ENCODE results near the gene G6PC2. TPM values are rescaled to one million over a fixed set of nuclear protein-coding genes. Genes with fewer than 3 reads are reported as not detected.

The G6PC2 gene
- total RNA-seq, 2 experiments from 2014 or later = not detected

DNA sequence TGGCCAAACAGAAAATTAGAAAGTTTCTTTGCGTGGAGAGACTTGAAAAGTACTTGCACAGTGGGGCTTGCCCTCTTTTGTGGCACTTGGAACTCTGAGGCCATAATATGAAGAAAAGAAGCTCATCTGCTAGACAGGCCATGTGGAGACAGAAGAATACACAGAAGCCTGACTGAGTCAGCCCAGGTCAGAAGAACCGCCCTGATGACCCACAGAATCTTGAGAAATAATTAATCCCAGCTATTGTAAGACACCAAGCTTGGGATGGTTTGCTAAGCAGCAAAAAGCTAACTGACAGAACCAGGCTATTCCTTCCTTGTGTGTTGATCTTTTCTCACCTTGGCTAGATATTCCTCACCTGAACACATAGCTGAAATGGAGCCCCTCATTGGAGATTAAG lies 33.7 kb downstream of the G6PC2 start:
- intact Hi-C loops (cut with micrococcal nuclease) = no loop called here
- DNase-seq = no peak
- TF ChIP-seq, protein P1, sequence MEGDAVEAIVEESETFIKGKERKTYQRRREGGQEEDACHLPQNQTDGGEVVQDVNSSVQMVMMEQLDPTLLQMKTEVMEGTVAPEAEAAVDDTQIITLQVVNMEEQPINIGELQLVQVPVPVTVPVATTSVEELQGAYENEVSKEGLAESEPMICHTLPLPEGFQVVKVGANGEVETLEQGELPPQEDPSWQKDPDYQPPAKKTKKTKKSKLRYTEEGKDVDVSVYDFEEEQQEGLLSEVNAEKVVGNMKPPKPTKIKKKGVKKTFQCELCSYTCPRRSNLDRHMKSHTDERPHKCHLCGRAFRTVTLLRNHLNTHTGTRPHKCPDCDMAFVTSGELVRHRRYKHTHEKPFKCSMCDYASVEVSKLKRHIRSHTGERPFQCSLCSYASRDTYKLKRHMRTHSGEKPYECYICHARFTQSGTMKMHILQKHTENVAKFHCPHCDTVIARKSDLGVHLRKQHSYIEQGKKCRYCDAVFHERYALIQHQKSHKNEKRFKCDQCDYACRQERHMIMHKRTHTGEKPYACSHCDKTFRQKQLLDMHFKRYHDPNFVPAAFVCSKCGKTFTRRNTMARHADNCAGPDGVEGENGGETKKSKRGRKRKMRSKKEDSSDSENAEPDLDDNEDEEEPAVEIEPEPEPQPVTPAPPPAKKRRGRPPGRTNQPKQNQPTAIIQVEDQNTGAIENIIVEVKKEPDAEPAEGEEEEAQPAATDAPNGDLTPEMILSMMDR (IDR thresholded peaks at IDR 0.05) = no peak
- H3K36me3 Mint-ChIP-seq (ENCODE audit: low read depth) = no peaks in the 10 kb centered on the region
- POLR2A ChIA-PET = interaction anchor here (1.5 kb wide), 1 partner anchor 29 kb away, joined by 3 read pairs; no protein-coding TSS in a partner anchor
- ATAC-seq = no peak
- H3K9me3 Mint-ChIP-seq = no peaks in the 10 kb centered on the region
- H3K27me3 Mint-ChIP-seq = peaks cover 3% of the 10 kb centered on the region
- CTCF ChIA-PET = interaction anchor here (1.3 to 1.6 kb wide), 4 partner anchors 12 to 588 kb away, joined by 3 to 4 read pairs (median 4); no protein-coding TSS in a partner anchor
- H3K4me1 Mint-ChIP-seq (ENCODE audit: low read depth) = peaks cover under 1% of the 10 kb centered on the region
- H3K27ac Mint-ChIP-seq = no peak overlapping the region
- no peak overlapping the region for H3K4me3 Mint-ChIP-seq

DNA sequence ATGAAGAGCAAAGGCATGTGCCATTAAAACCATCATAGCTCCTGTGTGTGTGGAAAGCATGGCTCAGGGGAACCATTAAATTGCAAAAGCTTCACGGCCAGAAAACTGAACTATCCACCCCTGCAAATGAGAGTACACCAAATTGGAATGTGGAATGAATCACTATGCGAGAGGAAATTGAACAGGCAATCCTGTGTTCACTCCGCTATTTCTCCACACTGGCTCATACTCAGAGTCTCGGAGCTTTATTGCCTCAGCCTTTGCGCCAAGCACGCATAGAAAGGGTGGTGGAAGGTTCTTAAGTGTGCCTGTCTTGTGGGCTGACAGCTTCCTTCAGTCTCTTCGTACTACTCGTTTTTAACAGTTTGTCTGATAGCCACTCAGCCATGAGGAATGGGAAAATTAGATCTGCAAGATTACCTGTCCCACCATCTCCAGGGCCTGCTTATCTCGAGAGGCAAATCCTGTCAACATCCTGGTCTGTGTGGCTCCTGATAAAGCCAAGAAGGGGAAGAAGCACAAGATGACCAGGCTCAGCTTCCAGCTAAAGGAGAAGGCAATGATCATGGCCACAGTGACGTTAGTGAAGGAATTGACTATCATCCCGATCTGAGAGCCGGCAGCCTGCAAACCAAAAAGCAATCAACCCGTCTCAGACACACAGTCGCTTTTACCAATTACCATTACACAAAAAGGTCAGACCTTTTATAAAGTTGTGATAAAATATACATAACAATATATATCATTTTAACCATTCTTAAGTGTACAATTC lies 34.9 kb downstream of the G6PC2 start:
- Mint-ChIP-seq H3K27me3 (peaks cover 3% of the 10 kb centered on the region), H3K4me3 (no peak overlapping the region), H3K27ac (no peak overlapping the region), H3K36me3 (ENCODE audit: low read depth) (no peaks in the 10 kb centered on the region), H3K9me3 (no peaks in the 10 kb centered on the region), H3K4me1 (ENCODE audit: low read depth) (peaks cover 4% of the 10 kb centered on the region)
- ChIA-PET POLR2A (interaction anchor here (1.5 to 1.6 kb wide), 2 partner anchors 8 to 28 kb away, joined by 3 to 4 read pairs; no protein-coding TSS in a partner anchor), CTCF (interaction anchor here (1.3 to 1.4 kb wide), 3 partner anchors 11 to 25 kb away, joined by 3 to 4 read pairs (median 4); no protein-coding TSS in a partner anchor)
- ATAC-seq = no peak
- no peak for DNase-seq
- intact Hi-C loops (cut with micrococcal nuclease) = no loop called here
- TF ChIP-seq, protein P1 (IDR thresholded peaks at IDR 0.05) = no peak

DNA sequence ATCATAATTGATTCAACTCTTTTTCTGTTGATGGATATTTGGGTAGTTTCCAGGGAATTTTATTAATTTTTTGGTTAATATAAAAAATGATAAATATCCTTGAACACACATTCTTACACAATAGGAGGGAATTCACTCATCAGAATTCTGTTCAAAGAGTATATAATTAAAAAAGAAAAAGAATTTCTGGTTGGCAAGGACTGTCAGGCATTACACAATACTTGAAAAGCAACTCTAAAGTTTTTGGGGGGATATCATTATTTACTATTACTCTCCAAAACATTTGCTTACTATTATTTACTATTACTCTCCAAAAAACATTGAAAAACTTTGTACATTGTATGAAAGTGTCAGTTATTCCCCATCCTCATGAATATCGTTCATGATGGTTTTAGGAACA lies 38.0 kb downstream of the G6PC2 start:
- CTCF ChIA-PET = interaction anchor here (2.2 kb wide), 1 partner anchor 22 kb away, joined by 8 read pairs; no protein-coding TSS in a partner anchor
- DNase-seq (no peak), ATAC-seq (no peak)
- H3K27me3 Mint-ChIP-seq = peaks cover under 1% of the 10 kb centered on the region
- H3K9me3 Mint-ChIP-seq = no peaks in the 10 kb centered on the region
- POLR2A ChIA-PET = no interaction called here
- no peaks in the 10 kb centered on the region for H3K36me3 Mint-ChIP-seq (ENCODE audit: low read depth)
- TF ChIP-seq, protein P1 (IDR thresholded peaks at IDR 0.05) = no peak
- intact Hi-C loops (cut with micrococcal nuclease) = no loop called here
- H3K4me1 Mint-ChIP-seq (ENCODE audit: low read depth) = peaks cover 4% of the 10 kb centered on the region
- H3K4me3 Mint-ChIP-seq = no peak overlapping the region
- no peak overlapping the region for H3K27ac Mint-ChIP-seq

DNA sequence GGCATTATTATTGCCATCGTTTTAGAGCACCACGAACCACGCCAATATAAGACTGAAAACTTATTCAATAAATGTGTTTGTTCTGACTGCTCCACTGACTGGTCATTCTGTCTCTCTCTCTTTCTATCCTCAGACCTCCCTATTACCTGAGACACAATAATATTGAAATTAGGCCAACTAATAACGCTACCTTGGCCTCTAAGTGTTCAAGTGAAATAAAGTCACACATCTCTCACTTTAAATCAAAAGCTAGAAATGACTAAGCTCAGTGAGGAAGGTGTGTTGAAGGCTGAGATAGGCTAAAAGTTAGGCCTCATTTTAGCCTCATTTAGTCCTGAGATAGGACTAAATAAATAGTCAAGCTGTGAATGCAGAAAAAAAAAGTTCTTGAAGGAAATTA lies 38.8 kb downstream of the G6PC2 start:
- no peak for ATAC-seq
- H3K4me3 Mint-ChIP-seq = no peak overlapping the region
- H3K27me3 Mint-ChIP-seq = no peaks in the 10 kb centered on the region

More for the DNA sequence above, 38.8 kb downstream of the G6PC2 start:
- H3K9me3 Mint-ChIP-seq = no peaks in the 10 kb centered on the region
- intact Hi-C loops (cut with micrococcal nuclease) = no loop called here
- no peak for DNase-seq
- TF ChIP-seq, protein P1 (IDR thresholded peaks at IDR 0.05) = no peak
- H3K36me3 Mint-ChIP-seq (ENCODE audit: low read depth) = no peaks in the 10 kb centered on the region
- peaks cover 4% of the 10 kb centered on the region for H3K4me1 Mint-ChIP-seq (ENCODE audit: low read depth)
- ChIA-PET CTCF (interaction anchor here (1.0 to 2.2 kb wide), 2 partner anchors 21 to 593 kb away, joined by 3 to 8 read pairs; no protein-coding TSS in a partner anchor), POLR2A (no interaction called here)
- H3K27ac Mint-ChIP-seq = no peak overlapping the region

Measured in activated CD8-positive, alpha-beta T cell treated with anti-CD3 and anti-CD28 coated beads for 36 hours (primary cell).